ENCODE results near the gene SLC35E1. TPM values are rescaled to one million over a fixed set of nuclear protein-coding genes. Genes with fewer than 3 reads are reported as not detected.
A peak's percentile ranks its signal among the peaks of the same experiment; 100 is the strongest.

Gene SLC35E1
- total and polyA plus RNA-seq, 2 of the 13 experiments (the other 11 are each of a cell fraction or from before 2014, with no cell fraction given) = 21.2 to 46.5 TPM

GRCh38 chr19:16600824-16601223, 28.6 kb upstream of the SLC35E1 start:
- Histone ChIP-seq H3K79me2 (ENCODE audit: insufficient read depth, low read length) (peaks cover 84% of the 10 kb centered on the region), H3K36me3 (replicated peaks in 1 of 2; ENCODE audit: control insufficient read depth in 1 of 2, insufficient read depth in 2 of 2, low read length in 2 of 2) (peaks cover 0 to 1% of the 10 kb centered on the region in 2 experiments; a peak in 2 of 5 replicates), H3K27ac (ENCODE audit: extremely low read length, insufficient read depth, low read length) (no peak overlapping the region), H4K20me1 (ENCODE audit: insufficient read depth, low read length) (peaks cover 31% of the 10 kb centered on the region; the same call in 1 of the 2 replicates), H2AFZ (ENCODE audit: low read length) (no peak overlapping the region), H3K4me1 (ENCODE audit: insufficient read depth, low read length) (peaks cover 41% of the 10 kb centered on the region), H3K9ac (ENCODE audit: insufficient read depth, low read depth, low read length) (no peak overlapping the region), H3K27me3 (ENCODE audit: control insufficient read depth in 1 of 2, insufficient read depth in 2 of 2, low read length in 2 of 2) (no peaks in the 10 kb centered on the region), H3K4me3 (replicated peaks in 1 of 3; ENCODE audit: insufficient read depth in 1 of 3, low read depth in 2 of 3, low read length in 3 of 3) (no peak overlapping the region), H3K4me2 (ENCODE audit: low read depth, low read length) (no peak overlapping the region), H3K9me3 (ENCODE audit: low read length) (no peaks in the 10 kb centered on the region)
- ChIA-PET POLR2A (no interaction called here), CTCF (ENCODE audit: low intra/inter-chr PET ratio, low total read pairs) (no interaction called here)
- FAIRE-seq = no peak
- intact Hi-C loops (cut with micrococcal nuclease; ENCODE audit: unreplicated experiment) = no loop called here
- 87% methylated on average over 5 of the region's 5 CpGs for WGBS (ENCODE audit: low lambda C conversion rate)
- no peak for ATAC-seq
- DNase-seq (ENCODE audit: low spot score) = no peak
- BruUV-seq (replicated peaks) = no TSS peak
- in situ Hi-C loops (cut with HindIII; ENCODE audit: extremely low pct_ligation_motif_present, low pct_unique_long_range_greater_than_20kb) = no loop called here
- TF ChIP-seq TSC22D2 (CRISPR knock-in tag; IDR thresholded peaks at IDR 0.05; ENCODE audit: borderline replicate concordance) (no peak), EZH2 (conservative IDR thresholded peaks at IDR 0.05; ENCODE audit: low read depth, low read length) (no peak), ZC3H4 (CRISPR knock-in tag; IDR thresholded peaks at IDR 0.05; ENCODE audit: borderline replicate concordance) (no peak), ZNF460 (CRISPR knock-in tag; IDR thresholded peaks at IDR 0.05; ENCODE audit: borderline replicate concordance) (peak; percentile 56; the same call in 1 of the 2 replicates), ZNF768 (CRISPR knock-in tag; IDR thresholded peaks at IDR 0.05) (peak; percentile 93), SRSF9 (IDR thresholded peaks at IDR 0.05; ENCODE audit: borderline replicate concordance, insufficient read depth, low read depth, low read length, poor library complexity, severe bottlenecking) (no peak), ZBTB7A (CRISPR knock-in tag; IDR thresholded peaks at IDR 0.05) (no peak), SAP130 (CRISPR knock-in tag; IDR thresholded peaks at IDR 0.05; ENCODE audit: low read depth) (no peak), ZNF746 (CRISPR knock-in tag; IDR thresholded peaks at IDR 0.05) (no peak), ZNF619 (CRISPR knock-in tag; IDR thresholded peaks at IDR 0.05) (no peak), HDAC1 (CRISPR knock-in tag; IDR thresholded peaks at IDR 0.05) (no peak), SRF (IDR thresholded peaks at IDR 0.05; ENCODE audit: low read depth, low read length) (no peak), MATR3 (CRISPR knock-in tag; IDR thresholded peaks at IDR 0.05) (no peak), SMARCC2 (IDR thresholded peaks at IDR 0.05) (no peak), ZNF670 (CRISPR knock-in tag; IDR thresholded peaks at IDR 0.05; ENCODE audit: borderline replicate concordance) (no peak)

Data from HepG2 (cell line).